ENCODE data around the gene FOXF1. TPM values are rescaled to one million over a fixed set of nuclear protein-coding genes. Genes with fewer than 3 reads are reported as not detected.

FOXF1 gene
- total RNA-seq, 2 donors from 2014 or later: not detected

DNA sequence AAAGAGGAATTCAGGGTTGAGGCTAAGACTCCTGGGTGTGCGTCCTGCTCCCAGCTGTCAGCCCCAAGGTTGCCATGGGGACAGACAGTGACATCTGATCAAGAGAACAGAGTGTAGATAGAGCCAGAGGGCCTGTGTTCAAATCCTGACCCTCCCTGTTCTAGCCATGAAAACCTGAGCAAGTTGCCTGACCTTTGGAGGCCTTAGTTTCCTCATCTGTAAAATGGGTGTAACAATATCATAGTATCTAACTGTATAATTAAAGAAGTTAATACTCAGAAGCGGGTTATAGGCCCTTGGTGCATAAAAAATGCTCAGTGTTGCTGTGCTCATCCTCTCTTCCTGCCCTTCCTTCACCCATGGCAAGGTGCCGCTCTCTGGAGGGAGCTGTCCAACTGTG lies 28.7 kb upstream of the FOXF1 start:
- peaks cover 44% of the 10 kb centered on the region for H3K27me3 ChIP-seq (ENCODE audit: control insufficient read depth, insufficient read depth, low read length, poor library complexity, severe bottlenecking)
- no peak for DNase-seq
- H3K4me3 Mint-ChIP-seq: no peak overlapping the region
- TF ChIP-seq, protein P1, sequence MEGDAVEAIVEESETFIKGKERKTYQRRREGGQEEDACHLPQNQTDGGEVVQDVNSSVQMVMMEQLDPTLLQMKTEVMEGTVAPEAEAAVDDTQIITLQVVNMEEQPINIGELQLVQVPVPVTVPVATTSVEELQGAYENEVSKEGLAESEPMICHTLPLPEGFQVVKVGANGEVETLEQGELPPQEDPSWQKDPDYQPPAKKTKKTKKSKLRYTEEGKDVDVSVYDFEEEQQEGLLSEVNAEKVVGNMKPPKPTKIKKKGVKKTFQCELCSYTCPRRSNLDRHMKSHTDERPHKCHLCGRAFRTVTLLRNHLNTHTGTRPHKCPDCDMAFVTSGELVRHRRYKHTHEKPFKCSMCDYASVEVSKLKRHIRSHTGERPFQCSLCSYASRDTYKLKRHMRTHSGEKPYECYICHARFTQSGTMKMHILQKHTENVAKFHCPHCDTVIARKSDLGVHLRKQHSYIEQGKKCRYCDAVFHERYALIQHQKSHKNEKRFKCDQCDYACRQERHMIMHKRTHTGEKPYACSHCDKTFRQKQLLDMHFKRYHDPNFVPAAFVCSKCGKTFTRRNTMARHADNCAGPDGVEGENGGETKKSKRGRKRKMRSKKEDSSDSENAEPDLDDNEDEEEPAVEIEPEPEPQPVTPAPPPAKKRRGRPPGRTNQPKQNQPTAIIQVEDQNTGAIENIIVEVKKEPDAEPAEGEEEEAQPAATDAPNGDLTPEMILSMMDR (conservative IDR thresholded peaks at IDR 0.05): no peak
- H3K27ac Mint-ChIP-seq: no peak overlapping the region
- H3K4me3 ChIP-seq (ENCODE audit: low read length): no peak overlapping the region
- H3K9me3 Mint-ChIP-seq: peaks cover 12% of the 10 kb centered on the region
- H3K9ac ChIP-seq (ENCODE audit: extremely low read depth, low read length, poor library complexity, severe bottlenecking): no peak overlapping the region
- H3K27ac ChIP-seq (ENCODE audit: low read depth, low read length): no peak overlapping the region
- H3K36me3 Mint-ChIP-seq (ENCODE audit: low read depth): no peaks in the 10 kb centered on the region
- H3K9me3 ChIP-seq (ENCODE audit: control insufficient read depth, low read length): no peaks in the 10 kb centered on the region
- H3K36me3 ChIP-seq (ENCODE audit: control insufficient read depth, insufficient read depth, low read length): no peaks in the 10 kb centered on the region
- no peaks in the 10 kb centered on the region for H3K4me1 ChIP-seq (ENCODE audit: control insufficient read depth, insufficient read depth, low read length)
- no peaks in the 10 kb centered on the region for H3K4me1 Mint-ChIP-seq
- H3K27me3 Mint-ChIP-seq (ENCODE audit: insufficient read depth): peaks cover 53% of the 10 kb centered on the region
- WGBS, 2 experiments (ENCODE audit: insufficient coverage in 1 of 2, insufficient read length in 1 of 2): 80 to 86% methylated on average over 2 to 3 of the region's 3 CpGs

DNA sequence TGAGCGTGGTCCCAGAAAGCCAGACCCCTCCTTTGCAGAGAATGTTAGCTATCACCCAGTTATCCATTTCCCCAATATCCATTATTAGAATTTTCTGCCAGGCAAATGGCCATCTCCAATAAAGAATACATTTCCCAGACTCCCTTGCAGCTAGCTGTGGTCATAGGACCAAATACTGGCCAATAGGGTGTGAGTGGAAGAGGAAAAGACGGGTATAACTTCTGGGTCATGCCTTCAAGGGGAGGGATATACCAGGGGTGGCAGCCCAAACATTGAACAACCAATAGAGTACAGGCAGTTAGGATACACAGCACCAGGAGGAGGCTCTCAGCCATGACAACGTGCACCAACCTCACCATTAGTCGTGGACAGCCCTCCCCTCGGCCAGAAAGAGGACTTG lies 26.1 kb upstream of the FOXF1 start:
- TF ChIP-seq, protein P1 (conservative IDR thresholded peaks at IDR 0.05): no peak

DNA sequence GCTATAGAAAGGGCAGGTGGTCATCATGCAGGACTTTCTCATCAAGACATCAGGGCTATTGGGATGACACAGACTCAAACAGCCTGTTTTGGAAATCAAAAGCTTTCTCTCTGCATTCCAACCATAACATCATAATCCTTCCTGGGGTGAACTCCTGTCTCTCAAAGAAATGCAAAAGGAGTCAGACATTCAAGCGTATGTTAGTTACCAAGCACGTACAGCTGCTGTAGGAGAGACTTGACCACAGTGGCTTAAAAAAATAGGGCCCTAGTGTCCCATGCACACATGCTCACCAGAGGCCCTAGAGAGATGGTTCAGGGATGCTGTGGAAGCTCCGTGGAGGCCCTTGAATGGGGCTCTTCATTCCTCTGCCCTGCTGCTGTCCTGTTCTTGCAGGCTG lies 24.6 kb upstream of the FOXF1 start:
- H3K36me3 ChIP-seq (ENCODE audit: control insufficient read depth, insufficient read depth, low read length): no peaks in the 10 kb centered on the region
- H3K9ac ChIP-seq (ENCODE audit: extremely low read depth, low read length, poor library complexity, severe bottlenecking): no peak overlapping the region
- Mint-ChIP-seq H3K4me3 (no peak overlapping the region), H3K9me3 (peaks cover 12% of the 10 kb centered on the region), H3K36me3 (ENCODE audit: low read depth) (no peaks in the 10 kb centered on the region), H3K27me3 (ENCODE audit: insufficient read depth) (peaks cover 72% of the 10 kb centered on the region), H3K4me1 (no peaks in the 10 kb centered on the region), H3K27ac (no peak overlapping the region)
- no peaks in the 10 kb centered on the region for H3K9me3 ChIP-seq (ENCODE audit: control insufficient read depth, low read length)
- no peaks in the 10 kb centered on the region for H3K4me1 ChIP-seq (ENCODE audit: control insufficient read depth, insufficient read depth, low read length)
- DNase-seq: no peak
- no peak overlapping the region for H3K27ac ChIP-seq (ENCODE audit: low read depth, low read length)
- TF ChIP-seq, protein P1 (conservative IDR thresholded peaks at IDR 0.05): no peak
- WGBS, 2 experiments (ENCODE audit: insufficient coverage in 1 of 2, insufficient read length in 1 of 2): 54 to 68% methylated on average over 3 of the region's 3 CpGs
- no peak overlapping the region for H3K4me3 ChIP-seq (ENCODE audit: low read length)
- H3K27me3 ChIP-seq (ENCODE audit: control insufficient read depth, insufficient read depth, low read length, poor library complexity, severe bottlenecking): peaks cover 75% of the 10 kb centered on the region

More for the DNA sequence above, 26.1 kb upstream of the FOXF1 start:
- Histone ChIP-seq H3K9ac (ENCODE audit: extremely low read depth, low read length, poor library complexity, severe bottlenecking) (no peak overlapping the region), H3K27me3 (ENCODE audit: control insufficient read depth, insufficient read depth, low read length, poor library complexity, severe bottlenecking) (peaks cover 60% of the 10 kb centered on the region), H3K4me3 (ENCODE audit: low read length) (no peak overlapping the region), H3K9me3 (ENCODE audit: control insufficient read depth, low read length) (no peaks in the 10 kb centered on the region), H3K27ac (ENCODE audit: low read depth, low read length) (no peak overlapping the region), H3K4me1 (ENCODE audit: control insufficient read depth, insufficient read depth, low read length) (no peaks in the 10 kb centered on the region), H3K36me3 (ENCODE audit: control insufficient read depth, insufficient read depth, low read length) (no peaks in the 10 kb centered on the region)
- Mint-ChIP-seq H3K27me3 (ENCODE audit: insufficient read depth) (peaks cover 63% of the 10 kb centered on the region), H3K9me3 (peaks cover 12% of the 10 kb centered on the region), H3K36me3 (ENCODE audit: low read depth) (no peaks in the 10 kb centered on the region), H3K27ac (no peak overlapping the region), H3K4me3 (no peak overlapping the region), H3K4me1 (no peaks in the 10 kb centered on the region)
- no peak for DNase-seq
- 81 to 84% methylated on average over 5 of the region's 5 CpGs for WGBS, 2 experiments (ENCODE audit: insufficient coverage in 1 of 2, insufficient read length in 1 of 2)

Measured in endodermal cell (in vitro differentiated cells).